Psoas muscle (tissue), 8 donors: ENCODE measurements around the gene FNDC11. TPM values are rescaled to one million over a fixed set of nuclear protein-coding genes. Genes with fewer than 3 reads are reported as not detected.
A peak's percentile ranks its signal among the peaks of the same experiment; 100 is the strongest.

ENCODE experiments used
- ATAC-seq, 4 donors: fragments of 200-7000 bp; cut with Tn5 transposase; one replicate each; pipeline ENCODE4 v1.9.1; 2020; ENCODE audit warnings: moderate library complexity in 3 of 4, mild to moderate bottlenecking in 2 of 4
- DNase-seq, 2 donors: peaks; one replicate each; pipeline ENCODE4 v3.0.0-alpha.2; 2020
- H3K27ac ChIP-seq: fragments of 200-600 bp; one replicate; pipeline ENCODE4 v1.8.0; 2022
- H3K27me3 ChIP-seq, 3 donors: fragments of 200-600 bp in 1 of 3; one replicate each; pipeline versions ENCODE4 v1.6.1 to v1.8.0; 2013 to 2022; ENCODE audit warnings: low read length in 2 of 3, mild to moderate bottlenecking in 2 of 3, moderate library complexity in 1 of 3; ENCODE audit not compliant: insufficient read depth in 3 of 3
- H3K36me3 ChIP-seq, 2 donors: fragments of 200-600 bp in 1 of 2; one replicate each; pipeline versions ENCODE4 v1.6.1 to v1.8.0; 2013 to 2022; ENCODE audit warnings: low read depth in 1 of 2, mild to moderate bottlenecking in 1 of 2, moderate library complexity in 1 of 2; ENCODE audit not compliant: insufficient read depth in 1 of 2
- H3K4me1 ChIP-seq: fragments of 200-600 bp; one replicate; pipeline ENCODE4 v1.8.0; 2022
- H3K4me3 ChIP-seq: fragments of 200-600 bp; one replicate; pipeline ENCODE4 v1.8.0; 2022; ENCODE audit warnings: mild to moderate bottlenecking
- H3K9me3 ChIP-seq: fragments of 200-600 bp; one replicate; pipeline ENCODE4 v1.8.0; 2022
- WGBS, 3 donors: extraction: QIAGEN DNeasy Blood & Tissue Kit; methylation state at CpG; one replicate each; pipeline versions ENCODE4 v1.1.6 to v1.1.7; 2013; 5-methylcytosine and 5-hydroxymethylcytosine counted together
- intact Hi-C, 2 donors: fragments of 100-400 bp; cut with DNase I; formaldehyde crosslinking; loops; one replicate each; pipeline versions ENCODE4 v1.11.0 to v1.14.2; 2022
- polyA plus RNA-seq, 3 donors: library from polyadenylated mRNA; stranded (reverse); fragments of 200-250 nt; gene quantifications; one replicate each; pipeline ENCODE4 v1.2.3, GENCODE V29; 2013
- total RNA-seq, 4 donors: library from RNA; stranded (reverse); fragmentation: NEBNext Ultra II Directional in 2 of 4; extraction: Animal tissue kit (Norgen Biotek cat#: 25700) in 2 of 4; gene quantifications; one replicate each; pipeline versions ENCODE4 v1.2.1 to v1.2.4, GENCODE V29; 2021 to 2023
- TF ChIP-seq, protein P1 (sequence below): fragments of 200-600 bp; IDR thresholded peaks from one replicate; pipeline ENCODE4 v1.8.0; 2022; ENCODE audit warnings: antibody characterized with exemption
- donor health status: healthy with polysubstance abuse.
- donor health status: DM: no; HTN: no; CAD: no; lungs with moderate emphysema.
- donor health status: Bipolar disorder and iron deficiency.
- donor health status: healthy.
- donor health status: DM: yes; HTN: yes; CAD: no.
- donor health status: DM: no; HTN: no; CAD: no.
- donor health status: DM: no; HTN: no; CAD: no.
- donor health status: DM: yes; HTN: yes; CAD: no.

FNDC11 gene
- total and polyA plus RNA-seq, 7 donors, result 0.07 to 0.14 (median 0.08) TPM; not detected in 4

- no peaks in the 10 kb centered on the region for H3K9me3 ChIP-seq
- no peaks in the 10 kb centered on the region for H3K4me1 ChIP-seq
- H3K4me3 ChIP-seq, result no peak overlapping the region
- ATAC-seq (peak in 1 of 4 donors; percentile 23), DNase-seq (peak in 1 of 2 donors; percentile 73)
- no peaks in the 10 kb centered on the region for H3K27me3 ChIP-seq
- intact Hi-C loops, result no loop called here
- WGBS, 3 donors, result 58 to 80% (median 68%) methylated on average over 10 of the region's 10 CpGs
- H3K27ac ChIP-seq, result no peak overlapping the region
- peaks cover 4 to 69% of the 10 kb centered on the region in 2 donors for H3K36me3 ChIP-seq
- TF ChIP-seq, protein P1, sequence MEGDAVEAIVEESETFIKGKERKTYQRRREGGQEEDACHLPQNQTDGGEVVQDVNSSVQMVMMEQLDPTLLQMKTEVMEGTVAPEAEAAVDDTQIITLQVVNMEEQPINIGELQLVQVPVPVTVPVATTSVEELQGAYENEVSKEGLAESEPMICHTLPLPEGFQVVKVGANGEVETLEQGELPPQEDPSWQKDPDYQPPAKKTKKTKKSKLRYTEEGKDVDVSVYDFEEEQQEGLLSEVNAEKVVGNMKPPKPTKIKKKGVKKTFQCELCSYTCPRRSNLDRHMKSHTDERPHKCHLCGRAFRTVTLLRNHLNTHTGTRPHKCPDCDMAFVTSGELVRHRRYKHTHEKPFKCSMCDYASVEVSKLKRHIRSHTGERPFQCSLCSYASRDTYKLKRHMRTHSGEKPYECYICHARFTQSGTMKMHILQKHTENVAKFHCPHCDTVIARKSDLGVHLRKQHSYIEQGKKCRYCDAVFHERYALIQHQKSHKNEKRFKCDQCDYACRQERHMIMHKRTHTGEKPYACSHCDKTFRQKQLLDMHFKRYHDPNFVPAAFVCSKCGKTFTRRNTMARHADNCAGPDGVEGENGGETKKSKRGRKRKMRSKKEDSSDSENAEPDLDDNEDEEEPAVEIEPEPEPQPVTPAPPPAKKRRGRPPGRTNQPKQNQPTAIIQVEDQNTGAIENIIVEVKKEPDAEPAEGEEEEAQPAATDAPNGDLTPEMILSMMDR, result no peak
Observed at GRCh38 chr20:63594043-63594561, 40.1 kb downstream of the FNDC11 start.

- TF ChIP-seq, protein P1, result no peak
- WGBS, 3 donors, result 93 to 96% (median 93%) methylated on average over 25 to 30 of the region's 30 CpGs
- H3K27me3 ChIP-seq, result no peaks in the 10 kb centered on the region
- H3K9me3 ChIP-seq, result no peaks in the 10 kb centered on the region
- no peak overlapping the region for H3K4me3 ChIP-seq
- no peak overlapping the region for H3K27ac ChIP-seq
- no peaks in the 10 kb centered on the region for H3K4me1 ChIP-seq
- no peak for DNase-seq
- H3K36me3 ChIP-seq, result peaks cover 4 to 66% of the 10 kb centered on the region in 2 donors
- ATAC-seq, result no peak
- intact Hi-C loops, result no loop called here
Observed at GRCh38 chr20:63595416-63596127, 41.6 kb downstream of the FNDC11 start.

DNA sequence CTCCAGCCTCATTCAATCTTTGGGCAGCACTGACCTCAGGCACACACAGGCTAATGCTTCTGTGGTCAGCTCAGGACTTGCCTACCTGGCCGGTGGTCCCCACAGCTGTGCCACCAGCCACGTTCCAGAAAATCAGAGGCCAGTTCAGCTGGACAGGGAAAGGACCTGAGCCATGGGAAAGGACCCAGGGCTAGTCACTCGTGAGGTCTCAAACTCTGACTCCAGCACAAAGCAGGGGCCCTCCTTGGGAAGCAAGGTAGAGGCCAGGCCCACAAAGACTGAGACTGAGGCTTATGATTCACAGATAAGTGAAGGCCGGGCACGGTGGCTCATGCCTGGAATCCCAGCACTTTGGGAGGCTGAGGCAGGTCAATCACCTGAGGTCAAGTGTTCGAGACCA lies 42.5 kb downstream of the FNDC11 start:
- no peaks in the 10 kb centered on the region for H3K9me3 ChIP-seq
- H3K27me3 ChIP-seq, result no peaks in the 10 kb centered on the region
- intact Hi-C loops, result no loop called here
- TF ChIP-seq, protein P1, result no peak
- WGBS, 3 donors, result 91 to 94% (median 92%) methylated on average over 6 of the region's 6 CpGs
- no peak overlapping the region for H3K4me3 ChIP-seq
- ATAC-seq (no peak), DNase-seq (no peak)
- H3K36me3 ChIP-seq, result peaks cover 4 to 66% of the 10 kb centered on the region in 2 donors
- H3K4me1 ChIP-seq, result no peaks in the 10 kb centered on the region
- H3K27ac ChIP-seq, result no peak overlapping the region

DNA sequence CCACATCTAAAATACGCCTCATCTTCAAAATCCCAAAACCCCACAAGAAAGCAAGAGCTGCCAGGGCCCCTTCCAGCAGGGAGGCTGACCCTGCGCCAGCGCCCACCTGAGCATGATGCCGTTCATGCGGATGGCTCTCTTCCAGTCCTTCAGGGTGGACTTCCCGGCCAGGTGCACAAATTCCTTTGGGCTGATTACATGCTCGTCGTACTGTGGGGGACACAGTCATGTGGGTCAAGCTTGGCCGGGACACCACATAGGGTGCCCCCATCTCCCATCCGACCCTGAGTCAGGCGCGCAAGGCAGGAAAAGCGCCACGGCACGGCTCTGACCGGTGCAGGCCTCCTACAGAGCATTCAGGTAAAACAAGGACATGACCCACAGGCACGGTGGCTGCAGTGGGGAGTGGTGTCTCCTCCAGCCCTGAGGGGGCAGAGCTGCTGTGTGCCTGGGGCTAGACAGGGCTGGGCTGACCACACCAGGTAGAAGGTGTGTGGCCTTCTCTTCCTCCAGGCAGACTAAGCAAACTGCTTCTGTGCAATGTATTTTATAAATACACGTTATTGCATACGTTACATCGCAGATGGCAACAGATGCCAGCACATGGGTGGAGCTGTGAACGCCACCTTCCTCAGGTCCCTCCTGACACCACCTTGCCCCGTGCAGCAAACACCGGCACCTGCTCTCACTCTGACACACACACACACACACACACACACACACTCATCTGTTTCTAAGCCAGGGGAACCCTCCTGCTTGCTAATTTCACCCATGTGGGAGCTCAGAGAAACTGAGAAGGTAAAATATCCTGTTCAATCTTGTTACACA lies 43.9 kb downstream of the FNDC11 start:
- WGBS, 3 donors, result 87 to 90% (median 88%) methylated on average over 23 of the region's 23 CpGs

More for the DNA sequence above, 43.9 kb downstream of the FNDC11 start:
- no peaks in the 10 kb centered on the region for H3K27me3 ChIP-seq
- no peak overlapping the region for H3K27ac ChIP-seq
- no peaks in the 10 kb centered on the region for H3K9me3 ChIP-seq
- DNase-seq (no peak), ATAC-seq (no peak)
- TF ChIP-seq, protein P1, result no peak
- no peaks in the 10 kb centered on the region for H3K4me1 ChIP-seq
- no peak overlapping the region for H3K4me3 ChIP-seq
- H3K36me3 ChIP-seq, result peaks cover 0 to 64% of the 10 kb centered on the region in 2 donors
- intact Hi-C loops, result no loop called here
